Fibroblast of lung (primary cell): ENCODE measurements around the gene CAPN13. TPM values are rescaled to one million over a fixed set of nuclear protein-coding genes. Genes with fewer than 3 reads are reported as not detected.

ENCODE experiments used
- DNase-seq, 2 donors: peaks; one replicate each; pipeline versions ENCODE4 v3.0.0 to v3.0.0-alpha.2; 2010; ENCODE audit warnings: low read depth in 2 of 2
- H2AFZ ChIP-seq: 2 replicates; pipeline ENCODE4 v1.5.1; 2012; ENCODE audit warnings: low read length, control low read depth, inconsistent platforms
- H3K27ac ChIP-seq: 2 replicates; pipeline ENCODE4 v1.5.1; 2011; ENCODE audit warnings: low read length, control low read depth; ENCODE audit not compliant: insufficient read depth
- H3K27me3 ChIP-seq: 2 replicates; pipeline ENCODE4 v1.5.1; 2011; ENCODE audit warnings: mild to moderate bottlenecking, low read length; ENCODE audit not compliant: control insufficient read depth, insufficient read depth
- H3K36me3 ChIP-seq: 2 replicates; pipeline ENCODE4 v1.5.1; 2011; ENCODE audit warnings: low read length; ENCODE audit not compliant: control insufficient read depth, insufficient read depth
- H3K4me1 ChIP-seq: 2 replicates; pipeline ENCODE4 v1.5.1; 2011; ENCODE audit warnings: low read length; ENCODE audit not compliant: control insufficient read depth, insufficient read depth; ENCODE audit errors: extremely low read depth
- H3K4me2 ChIP-seq: 2 replicates; pipeline ENCODE4 v1.5.1; 2011; ENCODE audit warnings: low read length, control low read depth; ENCODE audit not compliant: insufficient read depth; ENCODE audit errors: extremely low read depth
- H3K4me3 ChIP-seq, 4 experiments: fragments of 200-600 bp in 1 of 4; sonication (generic) in 1 of 4; replicated peaks in 1 of 4; 2 replicates each; pipeline ENCODE4 v1.5.1; 2011 to 2016; ENCODE audit warnings: low read length in 4 of 4, low read depth in 3 of 4, mild to moderate bottlenecking in 3 of 4, control low read depth in 2 of 4, inconsistent platforms in 1 of 4, mixed read lengths in 1 of 4; ENCODE audit not compliant: insufficient read depth in 1 of 4; ENCODE audit errors: control extremely low read depth in 1 of 4
- H3K79me2 ChIP-seq: 2 replicates; pipeline ENCODE4 v1.5.1; 2012; ENCODE audit warnings: mild to moderate bottlenecking, low read length, inconsistent platforms; ENCODE audit not compliant: control insufficient read depth, insufficient read depth
- H3K9ac ChIP-seq: 2 replicates; pipeline ENCODE4 v1.5.1; 2011; ENCODE audit warnings: mild to moderate bottlenecking, low read length, control low read depth; ENCODE audit not compliant: insufficient read depth
- H3K9me3 ChIP-seq: 2 replicates; pipeline ENCODE4 v1.5.1; 2012; ENCODE audit warnings: low read depth, low read length; ENCODE audit not compliant: control insufficient read depth, insufficient read depth
- H4K20me1 ChIP-seq: 2 replicates; pipeline ENCODE4 v1.5.1; 2011; ENCODE audit warnings: low read length; ENCODE audit not compliant: control insufficient read depth, insufficient read depth; ENCODE audit errors: extremely low read depth
- CTCF ChIP-seq, 2 donors: IDR thresholded peaks in 1 of 2; conservative IDR thresholded peaks in 1 of 2; 1 replicate in 1 of 2; 2 replicates in 1 of 2; pipeline ENCODE4 v1.5.1; 2011 to 2012; ENCODE audit warnings: low read length in 2 of 2, control low read depth in 1 of 2, inconsistent platforms in 1 of 2, low read depth in 1 of 2, mild to moderate bottlenecking in 1 of 2
- EZH2 ChIP-seq: IDR thresholded peaks from 2 replicates; pipeline ENCODE4 v1.5.1; 2012; ENCODE audit warnings: low read length, control low read depth, mild to moderate bottlenecking; ENCODE audit errors: missing control alignments
- polyA plus RNA-seq, 2 donors: library from polyadenylated mRNA; depleted of rRNA in 1 of 2; stranded (reverse) in 1 of 2; unstranded in 1 of 2; fragments of >200 nt; gene quantifications; 2 replicates each; pipeline ENCODE4 v1.2.1, GENCODE V29; 2011 to 2012; ENCODE audit warnings: missing spikeins in 1 of 2
- total RNA-seq: library from RNA; depleted of rRNA; stranded (reverse); fragments of >200 nt; gene quantifications from 2 replicates; pipeline ENCODE4 v1.2.1, GENCODE V29; 2014

CAPN13 gene
- total and polyA plus RNA-seq, 2 donors (not counting 1 experiment from before 2014, with no cell fraction given) = not detected

GRCh38 chr2:30737326-30737610 is 70.0 kb downstream of the CAPN13 start:
- Histone ChIP-seq H3K4me3 (no peak overlapping the region), H3K79me2 (no peaks in the 10 kb centered on the region), H3K4me2 (no peak overlapping the region), H3K36me3 (no peaks in the 10 kb centered on the region), H3K4me1 (no peaks in the 10 kb centered on the region), H4K20me1 (no peaks in the 10 kb centered on the region), H3K27me3 (no peaks in the 10 kb centered on the region), H3K9me3 (no peaks in the 10 kb centered on the region), H2AFZ (no peak overlapping the region), H3K9ac (no peak overlapping the region), H3K27ac (no peak overlapping the region)
- TF ChIP-seq EZH2 = no peak
- no peak for TF ChIP-seq CTCF (conservative IDR thresholded peaks at IDR 0.05 in 1 of 2, IDR thresholded peaks at IDR 0.05 in 1 of 2; ENCODE audit: low read depth in 1 of 2, low read length in 2 of 2)
- no peak for DNase-seq

- no peak for TF ChIP-seq CTCF (conservative IDR thresholded peaks at IDR 0.05 in 1 of 2, IDR thresholded peaks at IDR 0.05 in 1 of 2; ENCODE audit: low read depth in 1 of 2, low read length in 2 of 2)
- TF ChIP-seq EZH2 = no peak
- H2AFZ ChIP-seq = no peak overlapping the region
- H3K9me3 ChIP-seq = no peaks in the 10 kb centered on the region
- no peak overlapping the region for H3K4me2 ChIP-seq
- no peak overlapping the region for H3K4me3 ChIP-seq
- H3K9ac ChIP-seq = no peak overlapping the region
- H3K4me1 ChIP-seq = no peaks in the 10 kb centered on the region
- no peak overlapping the region for H3K27ac ChIP-seq
- no peaks in the 10 kb centered on the region for H3K36me3 ChIP-seq
- H3K79me2 ChIP-seq = no peaks in the 10 kb centered on the region
- no peaks in the 10 kb centered on the region for H3K27me3 ChIP-seq
- DNase-seq = no peak
- H4K20me1 ChIP-seq = no peaks in the 10 kb centered on the region
Measured at GRCh38 chr2:30736461-30737325, 70.6 kb downstream of the CAPN13 start.

GRCh38 chr2:30733876-30734520 is 73.2 kb downstream of the CAPN13 start:
- H3K79me2 ChIP-seq = no peaks in the 10 kb centered on the region
- no peaks in the 10 kb centered on the region for H3K36me3 ChIP-seq
- no peak overlapping the region for H3K4me2 ChIP-seq
- H2AFZ ChIP-seq = no peak overlapping the region
- no peak overlapping the region for H3K27ac ChIP-seq
- H3K9ac ChIP-seq = no peak overlapping the region
- H4K20me1 ChIP-seq = no peaks in the 10 kb centered on the region
- TF ChIP-seq EZH2 = no peak
- no peak for TF ChIP-seq CTCF (conservative IDR thresholded peaks at IDR 0.05 in 1 of 2, IDR thresholded peaks at IDR 0.05 in 1 of 2; ENCODE audit: low read depth in 1 of 2, low read length in 2 of 2)
- no peak for DNase-seq
- H3K4me3 ChIP-seq = no peak overlapping the region
- H3K27me3 ChIP-seq = peaks cover 7% of the 10 kb centered on the region
- no peaks in the 10 kb centered on the region for H3K9me3 ChIP-seq
- no peaks in the 10 kb centered on the region for H3K4me1 ChIP-seq
